ENCODE results near the gene ATP2C2. TPM values are rescaled to one million over a fixed set of nuclear protein-coding genes. Genes with fewer than 3 reads are reported as not detected.
"Not testable (repeated sequence)": the region's sequence is repeated elsewhere in the genome, so short reads cannot be mapped to it uniquely, and the experiment has no call there.

Gene ATP2C2
- total and polyA plus RNA-seq, 3 donors from 2014 or later: 1.1 to 5.8 (median 3.0) TPM

GRCh38 chr16:84414789-84415326 lies 46.5 kb downstream of the ATP2C2 start:
- Histone ChIP-seq H3K36me3 (ENCODE audit: low read depth, missing control alignments) (no peaks in the 10 kb centered on the region), H3K27ac (no peak overlapping the region), H3K4me3 (no peak overlapping the region), H3K27me3 (no peaks in the 10 kb centered on the region), H3K9me3 (no peaks in the 10 kb centered on the region), H3K4me1 (peaks cover 3% of the 10 kb centered on the region)
- peak; percentile 18 for DNase-seq
- intact Hi-C loops (cut with DNase I; ENCODE audit: low total_unique reads): no loop called here
- TF ChIP-seq POLR2A (IDR thresholded peaks at IDR 0.05) (no peak), CTCF (IDR thresholded peaks at IDR 0.05) (no peak)
- WGBS, 2 donors: 34 to 41% methylated on average over 5 to 12 of the region's 12 CpGs

- Histone ChIP-seq H3K4me3 (no peak overlapping the region), H3K36me3 (ENCODE audit: low read depth, missing control alignments) (no peaks in the 10 kb centered on the region), H3K9me3 (no peaks in the 10 kb centered on the region), H3K27ac (no peak overlapping the region), H3K27me3 (no peaks in the 10 kb centered on the region), H3K4me1 (peaks cover 3% of the 10 kb centered on the region)
- DNase-seq: no peak
- TF ChIP-seq POLR2A (IDR thresholded peaks at IDR 0.05): no peak
- TF ChIP-seq CTCF (IDR thresholded peaks at IDR 0.05): no peak
- intact Hi-C loops (cut with DNase I; ENCODE audit: low total_unique reads): no loop called here
- 82 to 87% methylated on average over 14 to 20 of the region's 20 CpGs for WGBS, 2 donors
Measured at GRCh38 chr16:84416407-84417321, 48.3 kb downstream of the ATP2C2 start.

- H3K4me1 ChIP-seq: peaks cover 3% of the 10 kb centered on the region
- H3K36me3 ChIP-seq (ENCODE audit: low read depth, missing control alignments): no peaks in the 10 kb centered on the region
- TF ChIP-seq POLR2A (IDR thresholded peaks at IDR 0.05) (no peak), CTCF (IDR thresholded peaks at IDR 0.05) (no peak)
- WGBS, 2 donors: 93 to 94% methylated on average over 25 of the region's 25 CpGs
- intact Hi-C loops (cut with DNase I; ENCODE audit: low total_unique reads): no loop called here
- no peaks in the 10 kb centered on the region for H3K27me3 ChIP-seq
- DNase-seq: no peak
- H3K27ac ChIP-seq: no peak overlapping the region
- H3K9me3 ChIP-seq: no peaks in the 10 kb centered on the region
- no peak overlapping the region for H3K4me3 ChIP-seq
Measured at GRCh38 chr16:84418056-84418849, 49.9 kb downstream of the ATP2C2 start.

GRCh38 chr16:84419730-84420129 lies 51.4 kb downstream of the ATP2C2 start:
- 94 to 95% methylated on average over 6 to 8 of the region's 8 CpGs for WGBS, 2 donors
- Histone ChIP-seq H3K27ac (no peak overlapping the region), H3K4me1 (peaks cover 1% of the 10 kb centered on the region), H3K36me3 (ENCODE audit: low read depth, missing control alignments) (no peaks in the 10 kb centered on the region), H3K9me3 (no peaks in the 10 kb centered on the region), H3K4me3 (no peak overlapping the region), H3K27me3 (no peaks in the 10 kb centered on the region)
- DNase-seq: no peak
- intact Hi-C loops (cut with DNase I; ENCODE audit: low total_unique reads): no loop called here
- TF ChIP-seq POLR2A (IDR thresholded peaks at IDR 0.05) (no peak), CTCF (IDR thresholded peaks at IDR 0.05) (no peak)

- H3K9me3 ChIP-seq; intact Hi-C loops (cut with DNase I; ENCODE audit: low total_unique reads); H3K4me3 ChIP-seq; DNase-seq; H3K27ac ChIP-seq; H3K4me1 ChIP-seq; H3K36me3 ChIP-seq (ENCODE audit: low read depth, missing control alignments); H3K27me3 ChIP-seq: not testable (repeated sequence)
- WGBS, 2 donors: 59 to 68% methylated on average over 4 to 6 of the region's 6 CpGs
Measured at GRCh38 chr16:84420556-84420955, 52.2 kb downstream of the ATP2C2 start.
